Neural crest cell (in vitro differentiated cells): Measurements from ENCODE around the gene EDIL3. TPM values are rescaled to one million over a fixed set of nuclear protein-coding genes. Genes with fewer than 3 reads are reported as not detected.

Source experiments
- DNase-seq: peaks from one replicate; pipeline ENCODE4 v3.0.0; 2021; ENCODE audit warnings: low read depth, mixed read lengths, low spot score
- H3K27ac Mint-ChIP-seq: one replicate; pipeline ENCODE4 v1.8.0; 2021; ENCODE audit warnings: mild to moderate bottlenecking, mixed read lengths; ENCODE audit not compliant: unreplicated experiment
- H3K27me3 Mint-ChIP-seq: 2 replicates; pipeline ENCODE4 v1.8.0; 2021; ENCODE audit warnings: low read depth, mild to moderate bottlenecking, mixed read lengths
- H3K36me3 Mint-ChIP-seq: 2 replicates; pipeline ENCODE4 v1.8.0; 2021; ENCODE audit warnings: low read depth, mild to moderate bottlenecking, mixed read lengths
- H3K4me1 Mint-ChIP-seq: 2 replicates; pipeline ENCODE4 v1.8.0; 2021; ENCODE audit warnings: mixed read lengths
- H3K4me3 Mint-ChIP-seq: one replicate; pipeline ENCODE4 v1.8.0; 2021; ENCODE audit warnings: mild to moderate bottlenecking, mixed read lengths
- H3K9me3 Mint-ChIP-seq: 2 replicates; pipeline ENCODE4 v1.8.0; 2021; ENCODE audit warnings: mixed read lengths
- CTCF ChIP-seq: fragments of 200-600 bp; sonication (generic); conservative IDR thresholded peaks from 2 replicates; pipeline ENCODE4 v1.5.0; 2021; ENCODE audit warnings: antibody characterized with exemption, mild to moderate bottlenecking
- total RNA-seq: library from RNA; stranded (reverse); gene quantifications from 2 replicates; pipeline ENCODE4 v1.2.1, GENCODE V29; 2021

Gene EDIL3
- total RNA-seq, 1 donor from 2014 or later, result 1.2 TPM

DNA sequence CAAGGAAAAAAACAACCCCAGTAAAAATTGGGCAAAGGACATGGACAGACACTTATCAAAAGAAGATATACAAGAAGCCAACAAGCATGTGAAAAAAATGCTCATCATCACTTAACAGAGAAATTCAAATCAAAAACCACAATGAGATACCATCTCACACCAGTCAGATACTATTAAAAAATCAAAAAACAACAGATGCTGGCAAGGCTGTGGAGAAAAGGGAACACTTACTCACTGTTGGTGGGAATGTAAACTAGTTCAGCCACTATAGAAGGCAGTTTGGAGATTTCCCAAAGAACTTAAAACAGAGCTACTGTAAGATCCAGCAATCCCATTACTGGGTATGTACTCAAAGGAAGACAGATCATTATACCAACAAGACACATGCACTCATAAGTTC is 157.4 kb downstream of the EDIL3 start:
- DNase-seq, result no peak
- Mint-ChIP-seq H3K36me3 (no peaks in the 10 kb centered on the region), H3K4me1 (no peaks in the 10 kb centered on the region), H3K27ac (no peak overlapping the region), H3K9me3 (no peaks in the 10 kb centered on the region), H3K27me3 (no peaks in the 10 kb centered on the region), H3K4me3 (no peak overlapping the region)
- no peak for TF ChIP-seq CTCF

DNA sequence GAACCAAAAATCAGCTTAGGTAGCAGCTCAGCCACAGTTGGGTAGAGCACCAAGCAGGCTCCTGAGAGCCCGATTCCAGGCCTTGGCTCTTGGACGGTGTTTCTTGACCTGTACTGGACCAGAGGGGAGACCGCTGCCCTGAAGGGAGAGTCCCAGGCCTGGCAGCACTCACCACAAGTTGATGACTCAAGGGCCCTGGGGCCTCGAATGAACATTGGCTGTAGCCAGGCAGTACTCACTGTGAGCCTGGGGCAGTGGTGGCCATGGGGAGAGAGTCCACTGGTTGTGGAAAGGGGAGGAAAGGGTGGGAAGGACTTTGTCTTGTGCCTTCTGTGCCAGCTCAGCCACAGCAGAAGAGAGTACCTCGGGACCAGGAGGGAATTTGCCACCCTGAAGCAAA is 166.1 kb downstream of the EDIL3 start:
- Mint-ChIP-seq H3K36me3 (no peaks in the 10 kb centered on the region), H3K9me3 (peaks cover 4% of the 10 kb centered on the region), H3K27ac (no peak overlapping the region), H3K27me3 (no peaks in the 10 kb centered on the region), H3K4me3 (no peak overlapping the region), H3K4me1 (no peaks in the 10 kb centered on the region)
- no peak for TF ChIP-seq CTCF
- no peak for DNase-seq

DNA sequence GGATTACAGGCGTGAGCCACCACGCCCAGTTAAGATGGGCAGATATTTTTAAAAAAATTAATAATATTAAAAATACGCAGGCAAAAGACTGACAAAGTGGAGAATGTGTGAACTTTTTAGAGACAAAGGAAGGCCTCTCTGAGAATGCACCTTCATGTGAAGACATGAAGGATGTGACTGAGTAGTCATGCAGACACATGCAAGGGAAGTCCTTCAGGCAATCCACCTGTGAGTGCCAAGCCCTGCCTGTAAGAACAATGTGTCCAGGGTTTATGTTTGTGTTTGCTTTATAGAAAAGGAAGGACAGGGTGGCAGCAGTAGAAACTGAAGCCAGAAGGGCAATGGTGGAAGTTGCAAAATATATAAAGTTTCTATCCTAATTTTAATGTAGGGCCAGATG is 169.2 kb downstream of the EDIL3 start:
- Mint-ChIP-seq H3K9me3 (peaks cover 4% of the 10 kb centered on the region), H3K4me3 (no peak overlapping the region), H3K36me3 (no peaks in the 10 kb centered on the region), H3K27me3 (no peaks in the 10 kb centered on the region), H3K4me1 (no peaks in the 10 kb centered on the region), H3K27ac (no peak overlapping the region)
- TF ChIP-seq CTCF, result no peak
- no peak for DNase-seq

DNA sequence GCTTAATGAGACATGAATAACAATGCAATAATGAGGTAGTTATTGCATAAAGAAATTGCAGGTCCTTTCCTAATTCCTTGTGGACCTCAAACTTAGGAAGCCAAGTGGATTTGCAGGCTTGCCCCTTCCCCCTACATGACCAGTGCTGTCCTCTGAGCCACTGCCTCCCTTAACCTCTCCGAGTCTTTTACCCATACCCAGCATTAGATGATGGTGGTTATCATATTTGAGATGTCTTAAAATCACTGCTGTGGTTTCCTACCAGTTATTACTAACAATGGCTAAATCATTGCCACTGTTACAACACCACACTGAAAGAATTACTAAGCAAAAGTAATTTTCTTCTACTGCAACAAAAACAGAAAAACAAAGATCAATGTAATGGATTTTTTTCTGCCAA is 170.8 kb downstream of the EDIL3 start:
- H3K36me3 Mint-ChIP-seq, result no peaks in the 10 kb centered on the region
- H3K9me3 Mint-ChIP-seq, result no peaks in the 10 kb centered on the region
- DNase-seq, result no peak
- no peak for TF ChIP-seq CTCF
- no peaks in the 10 kb centered on the region for H3K4me1 Mint-ChIP-seq
- H3K27ac Mint-ChIP-seq, result no peak overlapping the region
- no peaks in the 10 kb centered on the region for H3K27me3 Mint-ChIP-seq
- H3K4me3 Mint-ChIP-seq, result no peak overlapping the region

GRCh38 chr5:84213212-84213611 is 171.5 kb downstream of the EDIL3 start:
- Mint-ChIP-seq H3K4me3 (no peak overlapping the region), H3K9me3 (no peaks in the 10 kb centered on the region), H3K27me3 (no peaks in the 10 kb centered on the region), H3K4me1 (no peaks in the 10 kb centered on the region), H3K36me3 (no peaks in the 10 kb centered on the region), H3K27ac (no peak overlapping the region)
- TF ChIP-seq CTCF, result no peak
- DNase-seq, result no peak

DNA sequence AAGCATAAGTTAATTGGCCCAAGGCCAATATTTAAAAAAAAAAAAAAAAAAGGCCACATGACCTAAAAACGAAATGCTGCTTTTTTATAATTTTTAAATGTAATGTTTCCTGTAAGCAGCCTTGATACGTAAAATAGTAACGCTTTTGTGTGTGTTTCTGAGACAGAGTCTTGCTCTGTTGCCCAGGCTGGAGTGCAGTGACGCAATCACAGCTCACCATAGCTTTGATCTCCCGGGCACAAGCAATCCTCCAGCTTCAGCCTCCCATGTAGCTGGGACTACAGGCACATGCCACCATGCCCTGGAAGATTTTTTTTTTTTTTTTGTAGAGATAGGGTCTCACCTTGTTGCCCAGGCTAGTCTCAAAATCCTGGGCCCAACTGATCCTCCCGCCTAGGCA is 179.9 kb downstream of the EDIL3 start:
- Mint-ChIP-seq H3K4me1 (no peaks in the 10 kb centered on the region), H3K9me3 (no peaks in the 10 kb centered on the region), H3K27ac (no peak overlapping the region), H3K4me3 (no peak overlapping the region), H3K36me3 (no peaks in the 10 kb centered on the region), H3K27me3 (no peaks in the 10 kb centered on the region)
- no peak for DNase-seq
- no peak for TF ChIP-seq CTCF
